Endodermal cell (in vitro differentiated cells): Measurements from ENCODE around the gene GNB1. TPM values are rescaled to one million over a fixed set of nuclear protein-coding genes. Genes with fewer than 3 reads are reported as not detected.
"Not testable (repeated sequence)": the region's sequence is repeated elsewhere in the genome, so short reads cannot be mapped to it uniquely, and the experiment has no call there.

Experiments
- DNase-seq: peaks from one replicate; pipeline ENCODE4 v3.0.0-alpha.2; 2017
- H3K27ac ChIP-seq: 2 replicates; pipeline ENCODE4 v1.5.1; 2013; ENCODE audit warnings: mild to moderate bottlenecking, low read depth, low read length, moderate library complexity
- H3K27me3 ChIP-seq: 2 replicates; pipeline ENCODE4 v1.6.1; 2013; ENCODE audit warnings: mild to moderate bottlenecking, low read length, moderate library complexity; ENCODE audit not compliant: insufficient read depth, control insufficient read depth, poor library complexity, severe bottlenecking
- H3K36me3 ChIP-seq: 2 replicates; pipeline ENCODE4 v1.7.0; 2013; ENCODE audit warnings: mild to moderate bottlenecking, low read length, moderate library complexity; ENCODE audit not compliant: control insufficient read depth, insufficient read depth
- H3K4me1 ChIP-seq: one replicate; pipeline ENCODE4 v1.7.0; 2013; ENCODE audit warnings: low read length; ENCODE audit not compliant: control insufficient read depth, insufficient read depth
- H3K4me3 ChIP-seq: 2 replicates; pipeline ENCODE4 v1.5.1; 2013; ENCODE audit warnings: mild to moderate bottlenecking, low read length, moderate library complexity
- H3K9ac ChIP-seq: 2 replicates; pipeline ENCODE4 v1.6.1; 2013; ENCODE audit warnings: mild to moderate bottlenecking, low read length, moderate library complexity; ENCODE audit not compliant: poor library complexity, severe bottlenecking; ENCODE audit errors: extremely low read depth
- H3K9me3 ChIP-seq: 2 replicates; pipeline ENCODE4 v1.6.1; 2013; ENCODE audit warnings: mild to moderate bottlenecking, low read length, moderate library complexity; ENCODE audit not compliant: control insufficient read depth
- H3K27ac Mint-ChIP-seq: 2 replicates; pipeline ENCODE4 v1.8.0; 2020; ENCODE audit warnings: mixed read lengths
- H3K27me3 Mint-ChIP-seq: 2 replicates; pipeline ENCODE4 v1.8.0; 2021; ENCODE audit warnings: mild to moderate bottlenecking, mixed read lengths; ENCODE audit not compliant: insufficient read depth
- H3K36me3 Mint-ChIP-seq: 2 replicates; pipeline ENCODE4 v1.8.0; 2020; ENCODE audit warnings: low read depth, mixed read lengths
- H3K4me1 Mint-ChIP-seq: 2 replicates; pipeline ENCODE4 v1.8.0; 2020; ENCODE audit warnings: mixed read lengths
- H3K4me3 Mint-ChIP-seq: 2 replicates; pipeline ENCODE4 v1.8.0; 2020; ENCODE audit warnings: mild to moderate bottlenecking, moderate library complexity, mixed read lengths
- H3K9me3 Mint-ChIP-seq: 2 replicates; pipeline ENCODE4 v1.8.0; 2020; ENCODE audit warnings: mild to moderate bottlenecking, mixed read lengths
- WGBS, 2 experiments: methylation state at CpG; one replicate each; pipeline versions ENCODE4 v1.1.5 to v1.1.7; 2013; ENCODE audit warnings: missing lambda C conversion rate in 2 of 2, mixed read lengths in 1 of 2; ENCODE audit not compliant: insufficient coverage in 1 of 2, insufficient read length in 1 of 2; 5-methylcytosine and 5-hydroxymethylcytosine counted together
- total RNA-seq, 2 donors: library from RNA; stranded (reverse); fragmentation: NEBNext Ultra II Directional in 1 of 2; extraction: Animal tissue kit (Norgen Biotek cat#: 25700) in 1 of 2; gene quantifications; 2 replicates in 1 of 2; 3 replicates in 1 of 2; pipeline ENCODE4 v1.2.1, GENCODE V29; 2021
- TF ChIP-seq, protein P1 (sequence below): fragments of 200-600 bp; sonication (generic); conservative IDR thresholded peaks from 2 replicates; pipeline ENCODE4 v1.5.0; 2021; ENCODE audit warnings: antibody characterized with exemption, mild to moderate bottlenecking

Gene GNB1
- total RNA-seq, 2 donors from 2014 or later = 369 to 371 TPM

DNA sequence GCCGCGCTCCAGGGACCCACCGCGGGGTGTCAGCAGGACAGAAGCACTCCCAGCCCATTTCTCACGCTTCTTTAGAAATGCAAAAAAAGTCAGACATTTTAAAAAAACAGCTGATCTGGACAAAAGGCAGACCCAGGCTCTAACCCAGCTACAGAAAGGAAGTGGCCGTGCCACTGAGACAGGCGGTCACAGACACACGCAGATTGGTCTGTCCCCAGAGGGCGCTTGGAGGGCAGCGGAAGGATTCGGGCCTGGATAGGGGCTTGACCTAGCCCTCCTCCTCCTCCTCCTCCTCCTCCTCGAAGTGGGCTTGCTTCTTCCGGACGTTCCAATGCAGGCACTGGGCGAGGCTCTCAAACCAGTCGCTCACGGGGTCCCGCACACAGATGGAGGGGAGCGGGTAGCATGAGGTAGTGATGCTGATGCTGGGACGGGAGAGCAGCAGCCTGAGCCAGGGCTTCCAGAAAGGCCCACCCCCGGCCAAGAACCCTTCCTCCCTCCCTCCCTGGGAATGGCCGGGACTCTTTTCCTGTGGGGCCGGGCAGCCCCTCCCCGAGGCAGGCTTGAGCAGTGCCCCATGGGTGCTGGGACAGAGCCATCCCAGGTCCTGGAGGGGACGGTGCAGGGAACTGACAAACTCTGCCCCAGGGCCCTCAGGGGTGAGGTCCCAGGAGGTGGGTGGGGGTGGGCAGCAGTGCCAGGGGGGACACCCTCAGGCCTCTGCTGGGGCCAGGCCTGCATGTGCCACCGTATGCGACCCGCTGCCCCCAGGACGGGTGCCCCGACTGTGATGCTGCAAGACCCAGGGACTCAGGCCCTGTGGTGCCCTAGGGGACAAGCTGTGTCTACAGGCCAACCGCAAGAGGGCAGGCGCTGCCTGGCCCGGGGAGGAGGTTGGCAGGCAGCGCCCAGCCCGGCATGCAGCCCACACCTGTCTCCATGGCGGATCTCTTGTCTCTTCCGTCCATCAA lies 138.0 kb downstream of the GNB1 start:
- peak overlapping the region; percentile 21 for H3K27ac Mint-ChIP-seq

DNA sequence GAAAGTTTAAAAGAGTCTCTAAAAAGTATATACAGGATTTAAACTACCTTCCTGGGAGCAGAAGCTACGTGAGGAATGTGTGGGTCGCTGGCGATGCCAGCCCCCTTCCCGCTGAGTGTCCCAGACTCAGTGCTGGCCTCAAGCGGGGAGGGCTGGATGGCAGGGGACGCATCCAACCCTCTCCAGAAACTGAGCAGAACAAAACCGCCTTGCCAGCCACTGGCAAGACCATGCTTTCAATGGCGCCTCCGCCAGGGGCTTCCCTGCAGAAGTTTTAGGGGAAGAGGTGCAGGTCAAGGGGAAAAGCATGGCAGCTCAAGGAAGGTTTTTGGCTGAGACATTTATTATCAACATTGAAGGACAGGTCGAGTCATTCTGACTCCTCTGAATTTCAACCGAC lies 138.7 kb downstream of the GNB1 start:
- Histone ChIP-seq H3K36me3 (peaks cover 9% of the 10 kb centered on the region), H3K9me3 (no peaks in the 10 kb centered on the region), H3K9ac (no peak overlapping the region), H3K4me1 (no peaks in the 10 kb centered on the region), H3K27me3 (no peaks in the 10 kb centered on the region), H3K27ac (peak overlapping the region; percentile 38), H3K4me3 (no peak overlapping the region)
- TF ChIP-seq, protein P1, sequence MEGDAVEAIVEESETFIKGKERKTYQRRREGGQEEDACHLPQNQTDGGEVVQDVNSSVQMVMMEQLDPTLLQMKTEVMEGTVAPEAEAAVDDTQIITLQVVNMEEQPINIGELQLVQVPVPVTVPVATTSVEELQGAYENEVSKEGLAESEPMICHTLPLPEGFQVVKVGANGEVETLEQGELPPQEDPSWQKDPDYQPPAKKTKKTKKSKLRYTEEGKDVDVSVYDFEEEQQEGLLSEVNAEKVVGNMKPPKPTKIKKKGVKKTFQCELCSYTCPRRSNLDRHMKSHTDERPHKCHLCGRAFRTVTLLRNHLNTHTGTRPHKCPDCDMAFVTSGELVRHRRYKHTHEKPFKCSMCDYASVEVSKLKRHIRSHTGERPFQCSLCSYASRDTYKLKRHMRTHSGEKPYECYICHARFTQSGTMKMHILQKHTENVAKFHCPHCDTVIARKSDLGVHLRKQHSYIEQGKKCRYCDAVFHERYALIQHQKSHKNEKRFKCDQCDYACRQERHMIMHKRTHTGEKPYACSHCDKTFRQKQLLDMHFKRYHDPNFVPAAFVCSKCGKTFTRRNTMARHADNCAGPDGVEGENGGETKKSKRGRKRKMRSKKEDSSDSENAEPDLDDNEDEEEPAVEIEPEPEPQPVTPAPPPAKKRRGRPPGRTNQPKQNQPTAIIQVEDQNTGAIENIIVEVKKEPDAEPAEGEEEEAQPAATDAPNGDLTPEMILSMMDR = no peak
- Mint-ChIP-seq H3K4me1 (no peaks in the 10 kb centered on the region), H3K9me3 (no peaks in the 10 kb centered on the region), H3K27ac (peak overlapping the region; percentile 21), H3K36me3 (peaks cover 32% of the 10 kb centered on the region), H3K4me3 (no peak overlapping the region), H3K27me3 (no peaks in the 10 kb centered on the region)
- DNase-seq = no peak
- 89 to 94% methylated on average over 11 of the region's 11 CpGs for WGBS, 2 experiments

More for the DNA sequence above, 138.0 kb downstream of the GNB1 start:
- WGBS, 2 experiments = 91 to 93% methylated on average over 19 to 37 of the region's 37 CpGs
- no peaks in the 10 kb centered on the region for H3K27me3 Mint-ChIP-seq
- DNase-seq = no peak
- H3K9me3 Mint-ChIP-seq = no peaks in the 10 kb centered on the region
- no peaks in the 10 kb centered on the region for H3K4me1 Mint-ChIP-seq
- no peak overlapping the region for H3K4me3 ChIP-seq
- no peak overlapping the region for H3K4me3 Mint-ChIP-seq
- TF ChIP-seq, protein P1 = no peak
- no peaks in the 10 kb centered on the region for H3K4me1 ChIP-seq
- H3K9me3 ChIP-seq = no peaks in the 10 kb centered on the region
- peaks cover 38% of the 10 kb centered on the region for H3K36me3 Mint-ChIP-seq
- H3K27me3 ChIP-seq = no peaks in the 10 kb centered on the region
- peaks cover 9% of the 10 kb centered on the region for H3K36me3 ChIP-seq
- H3K27ac ChIP-seq = peak overlapping the region; percentile 49
- H3K9ac ChIP-seq = no peak overlapping the region

DNA sequence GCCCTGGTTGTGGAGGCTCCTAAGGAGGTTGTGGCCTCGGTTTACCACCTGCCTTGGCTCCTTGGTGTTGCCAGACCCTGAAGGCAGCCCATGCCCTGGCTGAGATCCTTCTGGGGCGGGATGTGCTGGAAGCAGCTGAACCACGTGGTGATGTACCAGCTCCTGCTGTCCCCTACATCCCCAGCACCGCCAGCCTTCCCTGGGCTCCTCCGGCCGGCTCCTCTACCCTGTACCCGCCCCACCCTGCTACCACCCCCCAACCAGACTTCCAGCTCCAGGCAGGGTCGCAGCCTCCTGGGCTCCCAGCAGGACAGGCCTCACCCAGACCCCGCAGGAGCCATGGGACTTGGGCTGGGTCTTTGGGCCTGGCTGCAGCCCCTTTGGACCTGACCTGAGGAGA lies 140.9 kb downstream of the GNB1 start:
- not testable (repeated sequence) for H3K27ac Mint-ChIP-seq, H3K27ac ChIP-seq, H3K4me1 ChIP-seq, H3K27me3 ChIP-seq, H3K9me3 Mint-ChIP-seq, H3K27me3 Mint-ChIP-seq, H3K9me3 ChIP-seq, H3K4me3 ChIP-seq, DNase-seq, H3K9ac ChIP-seq, H3K4me1 Mint-ChIP-seq, H3K36me3 ChIP-seq, H3K4me3 Mint-ChIP-seq
- WGBS, 2 experiments = 90% methylated on average over 6 of the region's 9 CpGs; no CpG with 5 or more reads in 1 of the 2 experiments
- H3K36me3 Mint-ChIP-seq = peaks cover 19% of the 10 kb centered on the region
